Head of caudate nucleus (tissue), 42 donors: ENCODE data around the gene UGT1A3.
"Not testable (repeated sequence)": the region's sequence is repeated elsewhere in the genome, so short reads cannot be mapped to it uniquely, and the experiment has no call there.

Experiments used
- DNase-seq, 42 donors: peaks; one replicate each; pipeline versions ENCODE4 v3.0.0 to v3.0.0-alpha.2; 2020 to 2021; ENCODE audit warnings: mixed read lengths in 7 of 42
- intact Hi-C: fragments of 100-400 bp; cut with DNase I; formaldehyde crosslinking; loops from one replicate; pipeline ENCODE4 v1.15.0; 2022

The UGT1A3 gene

DNA sequence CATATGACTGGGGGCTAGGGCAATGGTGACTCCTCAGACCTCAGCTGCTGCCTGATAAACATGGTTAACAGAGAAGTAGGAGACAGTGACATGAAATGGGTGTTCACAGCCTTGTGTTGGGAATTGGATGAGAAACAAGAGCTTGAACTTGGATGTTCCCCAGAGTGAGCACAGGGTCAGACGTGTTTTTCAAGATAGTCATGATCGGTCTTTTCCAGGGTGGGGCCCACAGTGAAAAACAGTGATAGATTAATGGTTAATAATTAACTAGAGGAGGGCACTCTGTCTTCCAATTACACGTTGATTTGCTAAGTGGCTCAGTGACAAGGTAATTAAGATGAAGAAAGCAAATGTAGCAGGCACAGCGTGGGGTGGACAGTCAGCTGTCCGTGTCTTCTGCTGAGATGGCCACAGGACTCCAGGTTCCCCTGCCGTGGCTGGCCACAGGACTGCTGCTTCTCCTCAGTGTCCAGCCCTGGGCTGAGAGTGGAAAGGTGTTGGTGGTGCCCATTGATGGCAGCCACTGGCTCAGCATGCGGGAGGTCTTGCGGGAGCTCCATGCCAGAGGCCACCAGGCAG is at the start of gene UGT1A3:
Gene UGT1A3 (plus strand): TSS at position 320 of the 579 bp plus-strand sequence. CDS start 85 bp downstream, at position 405.
- intact Hi-C loops: no loop called here
- no peak for DNase-seq

DNA sequence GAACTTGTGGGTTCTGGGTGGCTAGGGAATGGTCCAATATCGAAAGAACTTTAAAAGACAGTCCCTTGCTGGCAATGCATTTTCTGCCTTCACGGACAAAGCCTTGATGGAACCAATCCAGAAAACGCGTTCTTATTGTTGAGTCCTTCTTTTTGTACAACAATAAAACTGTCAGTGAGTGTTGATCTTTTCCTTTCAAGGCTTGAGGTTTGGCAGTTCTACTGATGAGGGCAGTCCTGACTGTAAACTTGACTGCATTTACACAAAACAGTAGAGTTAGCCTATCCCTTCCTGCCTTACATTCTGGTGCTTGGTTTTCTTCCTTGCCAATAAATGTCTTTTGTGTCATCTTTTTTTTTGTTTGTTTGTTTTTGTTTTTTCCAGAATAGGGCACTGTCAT is 49.6 kb upstream of the UGT1A3 start:
- no peak for DNase-seq
- intact Hi-C loops: no loop called here

DNA sequence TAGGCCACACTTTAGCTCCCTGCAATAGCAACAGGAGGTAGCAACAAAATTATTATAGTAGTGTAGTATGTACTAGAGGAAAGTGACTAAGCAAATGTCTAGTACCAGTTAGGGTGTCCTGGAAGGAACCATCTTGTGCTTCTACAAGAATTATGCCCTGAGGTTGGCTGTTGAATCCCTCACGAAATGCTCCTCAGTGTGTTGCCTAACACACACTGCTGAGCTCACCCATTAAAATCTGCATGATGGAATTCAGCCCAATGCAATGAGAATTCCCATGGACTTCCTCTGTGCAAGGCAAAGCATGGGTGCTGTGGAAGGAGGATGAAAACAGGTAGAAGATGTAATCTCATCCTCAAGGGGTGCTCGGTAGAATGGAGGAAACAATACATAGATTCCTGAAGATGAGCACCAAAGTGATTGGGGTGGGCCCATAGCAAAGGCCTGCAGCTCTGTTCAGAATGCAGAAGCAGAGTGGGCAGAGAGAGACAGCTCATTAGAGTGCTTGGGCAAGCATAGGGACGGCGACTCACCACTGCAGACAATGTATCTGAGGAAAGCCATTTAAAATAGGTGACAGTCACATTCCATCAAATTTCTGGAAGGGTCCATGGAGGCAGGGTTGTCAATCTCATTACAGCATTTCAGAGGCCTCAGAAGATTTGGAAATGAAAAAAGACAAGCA is 48.3 kb upstream of the UGT1A3 start:
- intact Hi-C loops: no loop called here
- no peak for DNase-seq

DNA sequence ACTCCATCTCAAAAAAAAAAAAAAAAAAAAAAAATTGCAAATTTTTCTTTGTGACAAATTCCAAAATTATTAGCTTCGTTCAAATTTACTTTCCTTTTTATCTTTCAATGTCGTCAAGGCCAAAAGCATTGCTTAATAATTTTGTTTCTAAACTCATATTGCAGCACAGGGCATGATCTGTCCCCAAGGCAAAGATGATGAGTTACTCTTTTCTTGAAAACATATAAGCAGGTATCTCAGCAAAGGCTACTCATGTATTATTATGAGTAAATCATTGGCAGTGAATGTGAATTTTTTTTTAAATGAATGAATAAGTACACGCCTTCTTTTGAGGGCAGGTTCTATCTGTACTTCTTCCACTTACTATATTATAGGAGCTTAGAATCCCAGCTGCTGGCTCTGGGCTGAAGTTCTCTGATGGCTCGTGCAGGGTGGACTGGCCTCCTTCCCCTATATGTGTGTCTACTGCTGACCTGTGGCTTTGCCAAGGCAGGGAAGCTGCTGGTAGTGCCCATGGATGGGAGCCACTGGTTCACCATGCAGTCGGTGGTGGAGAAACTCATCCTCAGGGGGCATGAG is 47.2 kb upstream of the UGT1A3 start, which contains the start of gene UGT1A7:
Gene UGT1A7 (plus strand): TSS at position 381 of the 579 bp plus-strand sequence. CDS start 37 bp downstream, at position 418.
- no peak for DNase-seq
- intact Hi-C loops: no loop called here

- DNase-seq: no peak
These were observed 44.2 kb upstream of the UGT1A3 start for GRCh38 chr2:233684640-233685039.

DNA sequence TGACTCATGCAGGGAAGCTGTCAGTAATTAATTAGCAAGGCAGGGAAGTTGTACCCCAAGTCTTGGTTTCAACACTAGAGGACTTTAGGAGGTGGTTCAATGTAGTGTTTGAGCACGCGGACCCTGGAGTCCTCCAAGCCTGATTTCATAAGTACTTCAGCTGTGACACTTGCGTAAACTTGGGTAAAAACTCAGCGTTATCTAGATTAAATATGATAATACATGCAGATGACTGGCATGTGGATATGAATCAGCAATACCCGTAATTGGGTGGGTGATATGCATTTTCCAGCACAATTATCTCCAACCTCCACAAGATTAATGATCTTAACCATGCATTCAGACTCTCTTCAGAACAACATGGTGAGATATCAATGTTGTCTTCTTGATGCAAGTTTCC is 41.9 kb upstream of the UGT1A3 start:
- no peak for DNase-seq

More at GRCh38 chr2:233684640-233685039, 44.2 kb upstream of the UGT1A3 start:
- intact Hi-C loops: no loop called here

GRCh38 chr2:233688341-233688740 is 40.5 kb upstream of the UGT1A3 start:
- intact Hi-C loops: no loop called here
- no peak for DNase-seq

More for the DNA sequence above, 41.9 kb upstream of the UGT1A3 start:
- intact Hi-C loops: no loop called here

DNA sequence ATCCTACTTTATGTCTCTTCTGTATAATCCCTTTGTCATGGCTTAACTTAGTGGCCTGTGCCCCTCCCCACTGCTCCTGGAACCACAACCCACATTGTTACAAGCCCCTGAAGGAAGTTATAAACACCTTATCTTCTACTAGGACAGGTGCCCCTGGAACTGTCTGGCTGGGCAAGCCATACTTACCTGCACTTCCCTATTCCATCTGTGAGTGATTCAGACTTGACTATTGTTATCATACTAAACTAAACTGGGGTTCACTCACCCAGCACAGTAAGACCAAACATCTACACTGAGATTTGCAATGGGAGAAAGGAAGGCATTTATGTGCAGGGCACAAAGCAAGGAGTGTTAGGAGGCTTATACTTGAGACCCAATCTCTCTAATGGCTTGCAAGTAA is 39.8 kb upstream of the UGT1A3 start:
- intact Hi-C loops: no loop called here

DNA sequence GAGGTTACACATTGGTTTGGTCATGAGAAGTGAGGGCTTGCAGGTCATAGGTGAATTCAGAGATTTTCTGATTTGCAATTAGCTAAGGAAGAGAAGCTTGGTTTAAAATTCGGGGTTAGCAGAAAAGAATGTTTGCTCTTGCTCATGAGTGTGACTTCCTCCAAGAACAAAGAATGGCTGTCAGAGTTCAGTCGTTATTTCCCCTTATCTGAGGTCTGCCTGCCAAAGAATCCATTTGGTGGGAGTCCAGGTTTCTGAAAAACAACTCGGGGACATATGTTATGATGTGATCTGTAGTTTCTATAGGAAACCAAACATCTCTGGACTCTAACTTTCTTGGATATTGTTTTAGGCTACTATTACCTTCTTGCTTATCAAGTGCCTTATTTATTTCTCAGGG is 39.3 kb upstream of the UGT1A3 start:
- intact Hi-C loops: no loop called here
- DNase-seq: no peak

More for the DNA sequence above, 39.8 kb upstream of the UGT1A3 start:
- no peak for DNase-seq

GRCh38 chr2:233690444-233690843 is 38.4 kb upstream of the UGT1A3 start:
- no peak for DNase-seq
- intact Hi-C loops: no loop called here

DNA sequence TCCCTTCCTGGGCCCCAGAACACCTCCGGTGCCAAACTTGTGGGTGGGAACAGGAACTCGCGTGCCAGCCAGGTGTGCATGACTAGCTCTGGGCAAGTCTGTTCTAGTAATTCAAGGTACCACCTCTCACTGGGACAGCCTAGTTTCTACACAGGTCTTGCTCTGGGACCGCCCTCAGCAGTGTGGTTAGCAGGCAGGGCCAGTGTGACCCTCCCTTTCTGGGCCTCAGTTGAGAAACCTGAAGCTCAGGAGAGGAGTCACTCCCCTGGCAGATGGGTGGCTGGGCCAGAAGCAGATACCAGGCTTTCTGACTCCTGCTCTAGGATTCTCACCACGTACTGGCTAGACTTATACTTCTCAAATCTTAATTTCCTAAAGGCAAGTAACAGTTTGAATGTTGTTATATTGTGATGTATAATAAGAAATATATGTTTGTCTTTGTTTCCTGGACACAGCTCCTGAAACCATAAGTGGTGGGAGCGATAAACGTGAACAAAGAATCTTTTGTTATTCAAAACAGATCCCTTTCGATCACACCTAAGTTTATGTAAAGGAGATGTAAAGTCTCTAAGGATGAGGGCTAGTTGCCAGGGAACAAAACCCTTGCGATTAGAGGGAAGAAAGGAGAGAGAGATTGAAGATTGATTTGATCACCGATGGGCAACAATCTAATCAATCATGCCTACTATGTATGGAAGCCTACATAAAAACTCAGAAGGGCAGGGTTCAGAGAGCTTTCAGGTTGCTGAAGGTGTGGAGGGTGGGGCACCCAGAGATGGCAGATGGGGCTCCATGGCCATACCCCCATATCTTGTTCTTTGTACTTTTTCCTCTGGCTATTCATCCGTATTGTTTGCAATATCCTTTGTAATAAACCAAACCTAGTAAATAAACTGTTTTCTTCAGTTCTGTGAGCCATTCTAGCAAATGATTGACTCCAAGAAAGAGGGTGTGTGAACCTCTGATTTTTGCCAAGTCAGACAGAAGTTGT is 37.1 kb upstream of the UGT1A3 start:
- intact Hi-C loops: no loop called here
- no peak for DNase-seq

GRCh38 chr2:233692648-233693047 is 36.2 kb upstream of the UGT1A3 start, which contains the start of gene UGT1A6:
UGT1A6 (plus strand) TSS chr2:233692890; CDS start chr2:233693005, 115 bp downstream.
- intact Hi-C loops: no loop called here
- no peak for DNase-seq

DNA sequence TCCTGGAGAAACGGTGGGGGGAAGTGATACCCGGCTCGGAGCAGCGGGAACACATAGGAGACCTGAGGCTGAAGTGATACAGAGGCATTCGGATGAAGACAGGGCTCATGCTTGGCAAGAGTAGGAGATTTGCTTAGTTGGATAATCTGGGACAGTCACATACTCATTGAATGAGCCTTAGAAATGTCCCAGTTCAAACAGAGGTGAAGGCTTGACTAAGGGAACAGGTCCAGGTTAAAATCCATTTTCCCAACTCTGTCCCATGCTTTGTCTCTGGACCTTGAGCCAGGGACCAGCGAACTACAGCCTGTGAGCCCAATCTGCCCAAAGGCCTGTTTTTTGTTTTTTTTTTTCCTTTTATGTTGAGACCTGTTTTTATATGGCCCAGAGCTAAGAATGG is 34.9 kb upstream of the UGT1A3 start:
- intact Hi-C loops: no loop called here
- no peak for DNase-seq

GRCh38 chr2:233698740-233699139 is 30.1 kb upstream of the UGT1A3 start:
- intact Hi-C loops: no loop called here

DNA sequence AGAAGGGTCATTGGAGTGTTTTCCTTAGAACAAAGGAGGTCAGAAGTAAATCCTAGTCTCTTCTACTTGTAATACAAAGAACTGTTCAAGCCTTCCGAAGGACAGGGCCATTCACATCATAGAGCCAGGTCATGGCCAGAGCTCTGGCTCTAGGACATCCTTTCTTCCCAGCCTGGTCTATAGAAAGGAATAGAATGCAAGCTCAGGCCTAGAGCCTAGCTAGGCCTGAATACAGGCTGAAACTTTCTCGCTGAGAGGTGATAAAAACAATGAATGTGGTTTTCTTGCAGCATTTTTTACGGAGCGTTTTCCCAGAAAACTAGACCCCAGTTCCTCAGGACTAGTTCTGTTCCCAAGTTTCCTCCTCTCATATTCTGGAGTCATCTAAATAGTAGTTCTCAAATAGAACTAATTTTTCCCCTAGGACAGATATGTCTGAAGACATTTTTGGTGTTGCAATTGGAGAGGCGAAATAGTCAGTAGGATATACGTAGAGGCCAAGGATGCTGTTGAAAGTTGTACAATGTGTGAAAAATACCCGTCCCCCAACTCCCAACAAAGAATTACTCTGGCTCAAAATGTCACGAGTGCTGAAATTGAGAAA is 29.3 kb upstream of the UGT1A3 start:
- intact Hi-C loops: no loop called here
- no peak for DNase-seq

More at GRCh38 chr2:233698740-233699139, 30.1 kb upstream of the UGT1A3 start:
- no peak for DNase-seq

GRCh38 chr2:233700028-233700635 is 28.7 kb upstream of the UGT1A3 start:
- intact Hi-C loops: no loop called here
- peak in 5 of 42 donors; percentile 4 to 14 (median 10) for DNase-seq

GRCh38 chr2:233700842-233701241 is 28.0 kb upstream of the UGT1A3 start:
- intact Hi-C loops, DNase-seq: not testable (repeated sequence)

GRCh38 chr2:233702238-233702637 is 26.6 kb upstream of the UGT1A3 start:
- DNase-seq: no peak
- intact Hi-C loops: no loop called here
